SK-N-SH (cell line): Measurements from ENCODE around the gene TRIM14.

Experiments
- EP300 ChIP-seq, 2 experiments: IDR thresholded peaks; 2 replicates each; pipeline versions ENCODE4 v1.4.0 to v1.6.1; 2012; ENCODE audit warnings: borderline replicate concordance in 1 of 2, low read depth in 1 of 2, low read length in 1 of 2
- EZH2phosphoT487 ChIP-seq: fragments of 200-600 bp; sonication (generic); IDR thresholded peaks from 2 replicates; pipeline ENCODE4 v1.6.1; 2017; ENCODE audit warnings: low read depth, mixed run types, mild to moderate bottlenecking, antibody characterized with exemption, moderate library complexity, borderline replicate concordance
- FOXJ3 ChIP-seq: sonication (generic); formaldehyde crosslinking; IDR thresholded peaks from 2 replicates; pipeline ENCODE4 v1.5.1; 2020; ENCODE audit warnings: mild to moderate bottlenecking, missing genetic modification reagents
- FOXM1 ChIP-seq: IDR thresholded peaks from 2 replicates; pipeline ENCODE4 v1.4.0; 2012; ENCODE audit warnings: low read depth, mild to moderate bottlenecking
- JUND ChIP-seq: IDR thresholded peaks from 2 replicates; pipeline ENCODE4 v1.4.0; 2012
- NFIC ChIP-seq: IDR thresholded peaks from 2 replicates; pipeline ENCODE4 v1.4.0; 2012; ENCODE audit warnings: borderline replicate concordance
- RCOR1 ChIP-seq: fragments of 150-350 bp; IDR thresholded peaks from 2 replicates; pipeline ENCODE4 v1.6.1; 2017; ENCODE audit warnings: antibody characterized with exemption, low read length
- RXRA ChIP-seq: IDR thresholded peaks from 2 replicates; pipeline ENCODE4 v1.4.0; 2012; ENCODE audit warnings: low read depth, mild to moderate bottlenecking, borderline replicate concordance
- TAF1 ChIP-seq: IDR thresholded peaks from 2 replicates; pipeline ENCODE4 v1.6.1; 2012; ENCODE audit warnings: low read depth, mild to moderate bottlenecking, low read length, moderate library complexity, borderline replicate concordance
- YY1 ChIP-seq: IDR thresholded peaks from 2 replicates; pipeline ENCODE4 v1.4.0; 2012; ENCODE audit warnings: low read depth, mild to moderate bottlenecking
- TF ChIP-seq, protein P1 (sequence below): fragments of 200-600 bp; sonication (generic); IDR thresholded peaks from 2 replicates; pipeline ENCODE4 v1.6.1; 2017; ENCODE audit warnings: antibody characterized with exemption, mild to moderate bottlenecking, moderate library complexity
- TF ChIP-seq, protein P2 (sequence below): fragments of 150-350 bp; IDR thresholded peaks from 2 replicates; pipeline ENCODE4 v1.6.1; 2017; ENCODE audit warnings: antibody characterized with exemption, low read length, low read depth, borderline replicate concordance
- TF ChIP-seq, protein P3 (sequence below): IDR thresholded peaks from 2 replicates; pipeline ENCODE4 v1.4.0; 2012; ENCODE audit warnings: low read depth
- TF ChIP-seq, protein P4 (sequence below): IDR thresholded peaks from 2 replicates; pipeline ENCODE4 v1.6.1; 2012; ENCODE audit warnings: mild to moderate bottlenecking, low read depth, low read length, moderate library complexity

DNA sequence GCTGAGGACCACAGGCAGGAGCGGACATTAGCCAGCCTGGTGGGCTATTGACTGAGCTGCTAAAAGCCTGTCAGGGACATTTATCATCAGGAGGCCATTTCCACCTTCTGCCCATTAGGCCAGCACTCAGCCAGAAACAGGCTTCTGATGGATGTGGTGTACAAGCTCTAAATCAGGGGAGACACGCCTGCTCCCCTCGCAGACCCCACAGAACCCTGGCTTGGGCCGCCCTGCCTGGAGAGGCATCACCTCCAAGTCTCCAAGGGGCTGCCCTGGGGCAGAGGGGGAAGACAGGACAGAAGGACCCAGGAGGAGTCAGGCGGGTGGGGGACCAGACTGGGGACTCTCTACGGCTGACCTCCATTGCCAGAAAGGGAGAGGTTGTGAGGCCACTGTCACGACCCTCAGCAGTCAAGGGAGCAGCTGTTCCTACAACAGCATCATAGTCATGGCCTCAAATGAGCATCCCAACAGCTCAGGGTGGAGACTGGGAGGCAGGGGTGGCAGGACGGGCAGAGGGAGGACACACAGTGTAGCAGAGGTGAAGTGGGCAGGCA lies 24.0 kb upstream of the TRIM14 start:
- TF ChIP-seq, protein P1, sequence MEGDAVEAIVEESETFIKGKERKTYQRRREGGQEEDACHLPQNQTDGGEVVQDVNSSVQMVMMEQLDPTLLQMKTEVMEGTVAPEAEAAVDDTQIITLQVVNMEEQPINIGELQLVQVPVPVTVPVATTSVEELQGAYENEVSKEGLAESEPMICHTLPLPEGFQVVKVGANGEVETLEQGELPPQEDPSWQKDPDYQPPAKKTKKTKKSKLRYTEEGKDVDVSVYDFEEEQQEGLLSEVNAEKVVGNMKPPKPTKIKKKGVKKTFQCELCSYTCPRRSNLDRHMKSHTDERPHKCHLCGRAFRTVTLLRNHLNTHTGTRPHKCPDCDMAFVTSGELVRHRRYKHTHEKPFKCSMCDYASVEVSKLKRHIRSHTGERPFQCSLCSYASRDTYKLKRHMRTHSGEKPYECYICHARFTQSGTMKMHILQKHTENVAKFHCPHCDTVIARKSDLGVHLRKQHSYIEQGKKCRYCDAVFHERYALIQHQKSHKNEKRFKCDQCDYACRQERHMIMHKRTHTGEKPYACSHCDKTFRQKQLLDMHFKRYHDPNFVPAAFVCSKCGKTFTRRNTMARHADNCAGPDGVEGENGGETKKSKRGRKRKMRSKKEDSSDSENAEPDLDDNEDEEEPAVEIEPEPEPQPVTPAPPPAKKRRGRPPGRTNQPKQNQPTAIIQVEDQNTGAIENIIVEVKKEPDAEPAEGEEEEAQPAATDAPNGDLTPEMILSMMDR, result no peak
- TF ChIP-seq RCOR1 (no peak), RXRA (no peak), EP300 (IDR thresholded peaks at IDR 0.05; ENCODE audit: borderline replicate concordance in 1 of 2, low read depth in 1 of 2, low read length in 1 of 2) (no peak), FOXJ3 (CRISPR knock-in tag) (no peak), NFIC (no peak), EZH2phosphoT487 (no peak), FOXM1 (no peak), YY1 (no peak), JUND (no peak), TAF1 (no peak)
- TF ChIP-seq, protein P2, sequence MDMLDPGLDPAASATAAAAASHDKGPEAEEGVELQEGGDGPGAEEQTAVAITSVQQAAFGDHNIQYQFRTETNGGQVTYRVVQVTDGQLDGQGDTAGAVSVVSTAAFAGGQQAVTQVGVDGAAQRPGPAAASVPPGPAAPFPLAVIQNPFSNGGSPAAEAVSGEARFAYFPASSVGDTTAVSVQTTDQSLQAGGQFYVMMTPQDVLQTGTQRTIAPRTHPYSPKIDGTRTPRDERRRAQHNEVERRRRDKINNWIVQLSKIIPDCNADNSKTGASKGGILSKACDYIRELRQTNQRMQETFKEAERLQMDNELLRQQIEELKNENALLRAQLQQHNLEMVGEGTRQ, result no peak
- TF ChIP-seq, protein P3, sequence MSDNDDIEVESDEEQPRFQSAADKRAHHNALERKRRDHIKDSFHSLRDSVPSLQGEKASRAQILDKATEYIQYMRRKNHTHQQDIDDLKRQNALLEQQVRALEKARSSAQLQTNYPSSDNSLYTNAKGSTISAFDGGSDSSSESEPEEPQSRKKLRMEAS, result no peak
- TF ChIP-seq, protein P4, sequence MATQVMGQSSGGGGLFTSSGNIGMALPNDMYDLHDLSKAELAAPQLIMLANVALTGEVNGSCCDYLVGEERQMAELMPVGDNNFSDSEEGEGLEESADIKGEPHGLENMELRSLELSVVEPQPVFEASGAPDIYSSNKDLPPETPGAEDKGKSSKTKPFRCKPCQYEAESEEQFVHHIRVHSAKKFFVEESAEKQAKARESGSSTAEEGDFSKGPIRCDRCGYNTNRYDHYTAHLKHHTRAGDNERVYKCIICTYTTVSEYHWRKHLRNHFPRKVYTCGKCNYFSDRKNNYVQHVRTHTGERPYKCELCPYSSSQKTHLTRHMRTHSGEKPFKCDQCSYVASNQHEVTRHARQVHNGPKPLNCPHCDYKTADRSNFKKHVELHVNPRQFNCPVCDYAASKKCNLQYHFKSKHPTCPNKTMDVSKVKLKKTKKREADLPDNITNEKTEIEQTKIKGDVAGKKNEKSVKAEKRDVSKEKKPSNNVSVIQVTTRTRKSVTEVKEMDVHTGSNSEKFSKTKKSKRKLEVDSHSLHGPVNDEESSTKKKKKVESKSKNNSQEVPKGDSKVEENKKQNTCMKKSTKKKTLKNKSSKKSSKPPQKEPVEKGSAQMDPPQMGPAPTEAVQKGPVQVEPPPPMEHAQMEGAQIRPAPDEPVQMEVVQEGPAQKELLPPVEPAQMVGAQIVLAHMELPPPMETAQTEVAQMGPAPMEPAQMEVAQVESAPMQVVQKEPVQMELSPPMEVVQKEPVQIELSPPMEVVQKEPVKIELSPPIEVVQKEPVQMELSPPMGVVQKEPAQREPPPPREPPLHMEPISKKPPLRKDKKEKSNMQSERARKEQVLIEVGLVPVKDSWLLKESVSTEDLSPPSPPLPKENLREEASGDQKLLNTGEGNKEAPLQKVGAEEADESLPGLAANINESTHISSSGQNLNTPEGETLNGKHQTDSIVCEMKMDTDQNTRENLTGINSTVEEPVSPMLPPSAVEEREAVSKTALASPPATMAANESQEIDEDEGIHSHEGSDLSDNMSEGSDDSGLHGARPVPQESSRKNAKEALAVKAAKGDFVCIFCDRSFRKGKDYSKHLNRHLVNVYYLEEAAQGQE, result no peak
